Eye (tissue), 1 donor: ENCODE data around the gene SLC46A3.
A peak's percentile ranks its signal among the peaks of the same experiment; 100 is the strongest.

Experiments used
- DNase-seq: peaks from one replicate; pipeline ENCODE4 v3.0.0-alpha.2; 2015

The SLC46A3 gene

GRCh38 chr13:28679628-28680027 lies 39.1 kb downstream of the SLC46A3 start:
- DNase-seq, result no peak

- no peak for DNase-seq
These were observed 40.0 kb downstream of the SLC46A3 start for GRCh38 chr13:28678809-28679208.

GRCh38 chr13:28671126-28671792 lies 47.5 kb downstream of the SLC46A3 start:
- no peak for DNase-seq

DNA sequence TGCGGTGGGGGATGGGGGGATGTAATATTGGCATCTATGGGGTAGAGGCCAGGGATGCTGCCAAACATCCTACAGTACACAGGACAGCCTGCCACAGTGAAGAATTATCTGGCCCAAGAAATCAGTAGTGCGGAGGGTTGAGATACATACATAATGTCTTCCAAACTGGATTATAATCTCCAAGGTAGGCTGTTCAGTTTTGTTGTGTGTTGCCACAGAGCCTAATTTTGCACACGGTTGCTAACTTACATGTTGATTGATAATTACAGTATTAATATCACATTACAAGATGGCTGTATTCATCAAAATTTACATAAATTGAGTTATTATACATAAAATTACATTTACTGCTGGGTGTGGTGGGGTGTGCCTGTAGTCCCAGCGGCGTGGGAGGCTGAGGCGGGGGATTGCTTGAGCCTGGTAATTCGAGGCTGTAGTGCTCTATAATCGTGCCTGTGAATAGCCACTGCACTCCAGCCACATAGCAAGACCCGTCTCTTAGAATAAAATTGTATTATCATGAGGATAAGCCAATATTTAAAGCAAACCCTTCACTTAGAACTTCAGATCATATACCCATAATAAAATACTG lies 51.8 kb downstream of the SLC46A3 start:
- no peak for DNase-seq

- DNase-seq, result no peak
These were observed 59.2 kb downstream of the SLC46A3 start for GRCh38 chr13:28659621-28659970.

DNA sequence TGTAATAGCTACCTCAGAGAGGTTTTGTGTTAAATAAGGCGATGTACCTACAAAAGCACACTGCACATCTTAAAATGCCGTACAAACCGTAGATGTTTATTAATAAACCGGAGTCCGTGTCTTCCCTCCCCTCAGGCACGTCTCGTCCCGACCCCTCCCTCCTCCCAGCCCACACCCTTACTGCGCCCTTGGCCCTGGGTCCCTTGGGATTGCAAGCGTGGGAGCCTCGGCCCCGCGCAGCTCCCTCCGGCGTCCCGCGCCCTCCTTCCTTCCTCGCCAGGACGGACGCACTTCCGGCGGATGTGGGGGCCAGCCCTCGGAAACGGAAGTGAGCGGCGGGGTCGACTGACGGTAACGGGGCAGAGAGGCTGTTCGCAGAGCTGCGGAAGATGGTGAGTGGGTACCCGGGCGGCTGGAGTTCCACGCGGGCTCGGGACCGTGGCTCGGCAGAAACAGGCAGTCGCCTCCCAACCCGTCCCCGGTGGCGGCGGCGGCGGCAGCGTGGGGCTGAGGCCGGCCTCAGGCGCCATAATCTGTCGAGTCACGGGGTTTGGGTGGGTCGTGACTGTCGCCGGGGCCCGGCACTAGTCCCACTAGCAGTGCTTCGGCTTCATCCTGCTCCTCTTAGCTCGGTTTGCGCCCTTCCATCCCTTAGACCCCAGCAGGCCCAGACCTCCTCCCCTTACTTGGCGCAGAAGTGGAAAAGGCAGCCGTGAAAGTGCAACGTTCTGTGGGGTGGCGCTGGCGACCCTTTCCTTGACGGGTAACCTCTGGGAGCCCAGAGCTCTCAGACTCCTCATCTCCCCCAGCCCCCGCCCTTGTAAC lies 59.8 kb downstream of the SLC46A3 start, which contains the start of gene POMP:
TSS of gene POMP (plus strand) at position 335 of the 825 bp plus-strand sequence. CDS start at position 390, 55 bp downstream.
- peak; percentile 97 for DNase-seq

DNA sequence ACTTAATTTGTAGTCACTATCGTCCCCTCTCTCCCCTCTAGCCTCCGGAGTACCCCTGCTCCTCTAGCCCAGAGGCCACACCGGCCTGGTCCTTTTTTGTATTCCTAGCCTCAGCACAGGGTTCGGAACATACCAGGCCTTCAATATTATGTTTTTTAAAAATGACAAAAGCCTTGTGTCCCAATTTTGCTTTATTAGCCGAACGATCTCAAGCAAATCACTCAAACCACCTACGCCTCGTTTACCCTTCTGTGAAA lies 60.3 kb downstream of the SLC46A3 start:
- DNase-seq, result no peak

DNA sequence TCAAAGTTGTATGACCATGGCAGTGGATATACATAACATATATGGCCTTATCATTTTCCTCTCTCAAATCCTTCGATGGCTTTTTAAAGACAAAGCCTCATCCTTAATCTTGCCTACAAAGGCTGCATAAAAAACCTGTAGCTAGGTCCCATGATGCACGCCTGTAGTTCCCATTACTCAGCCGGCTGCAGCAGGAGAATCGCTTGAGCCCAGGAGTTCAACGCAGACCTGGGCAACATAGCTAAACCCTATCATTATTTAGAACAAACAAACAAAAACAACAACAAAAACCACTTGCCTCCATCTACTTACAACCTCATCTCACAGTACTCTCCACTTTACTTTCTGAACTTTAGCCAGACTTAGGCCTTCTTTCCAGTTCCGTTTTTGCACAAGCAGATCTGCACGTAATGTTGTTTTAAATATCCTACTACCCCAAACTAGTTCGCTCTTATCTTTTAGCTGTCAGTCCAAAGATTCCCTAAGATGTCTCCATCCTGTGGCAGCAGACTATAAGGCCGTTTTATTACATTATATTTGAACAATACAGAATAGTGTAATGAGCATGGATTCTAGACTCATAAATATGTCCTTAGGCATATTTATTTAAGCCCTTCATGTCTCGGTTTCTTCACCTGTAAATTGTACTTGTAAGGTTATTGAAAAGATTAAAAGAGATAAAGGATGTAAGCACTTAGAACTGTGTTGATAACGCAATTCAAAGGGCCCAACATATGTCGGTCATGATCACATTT lies 60.8 kb downstream of the SLC46A3 start:
- peak; percentile 10 for DNase-seq

DNA sequence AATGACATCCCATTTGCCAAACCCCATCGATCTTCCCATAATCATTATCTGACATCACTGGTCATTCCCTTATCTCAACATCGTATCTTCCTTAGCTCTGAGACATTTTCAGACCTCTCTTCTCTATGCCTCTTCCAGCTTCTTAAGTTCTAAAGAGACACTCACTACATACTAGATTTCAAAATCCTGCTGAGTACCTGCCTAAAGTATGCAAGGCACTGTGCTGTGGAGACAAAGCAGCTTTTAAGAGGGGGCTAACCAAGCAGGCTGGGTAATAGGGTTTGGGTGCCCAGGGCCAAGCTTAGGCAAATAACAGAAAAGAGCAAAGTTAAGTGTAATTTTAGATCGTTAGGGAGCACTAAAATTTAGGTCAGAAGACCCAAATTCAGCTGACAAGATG lies 63.2 kb downstream of the SLC46A3 start:
- DNase-seq, result no peak

GRCh38 chr13:28654276-28654675 lies 64.5 kb downstream of the SLC46A3 start:
- DNase-seq, result no peak

DNA sequence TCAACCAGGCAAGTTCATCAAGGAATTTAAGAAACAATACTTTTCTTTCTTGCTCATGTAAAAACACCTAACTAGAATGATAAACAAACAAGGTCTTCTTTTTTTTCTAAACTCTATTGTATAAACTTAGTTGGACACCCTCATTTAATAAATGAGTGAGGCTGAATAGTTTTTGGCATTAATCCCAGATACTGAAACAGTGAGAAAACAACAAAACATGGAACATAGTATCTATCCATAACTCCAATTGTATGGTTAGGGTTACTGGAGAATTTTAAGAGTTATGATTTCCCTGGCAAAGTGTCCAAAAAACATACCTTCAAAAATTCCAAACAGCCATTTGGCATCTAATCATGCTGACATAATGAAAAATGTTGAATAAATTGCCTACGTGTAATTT lies 65.7 kb downstream of the SLC46A3 start:
- DNase-seq, result no peak

DNA sequence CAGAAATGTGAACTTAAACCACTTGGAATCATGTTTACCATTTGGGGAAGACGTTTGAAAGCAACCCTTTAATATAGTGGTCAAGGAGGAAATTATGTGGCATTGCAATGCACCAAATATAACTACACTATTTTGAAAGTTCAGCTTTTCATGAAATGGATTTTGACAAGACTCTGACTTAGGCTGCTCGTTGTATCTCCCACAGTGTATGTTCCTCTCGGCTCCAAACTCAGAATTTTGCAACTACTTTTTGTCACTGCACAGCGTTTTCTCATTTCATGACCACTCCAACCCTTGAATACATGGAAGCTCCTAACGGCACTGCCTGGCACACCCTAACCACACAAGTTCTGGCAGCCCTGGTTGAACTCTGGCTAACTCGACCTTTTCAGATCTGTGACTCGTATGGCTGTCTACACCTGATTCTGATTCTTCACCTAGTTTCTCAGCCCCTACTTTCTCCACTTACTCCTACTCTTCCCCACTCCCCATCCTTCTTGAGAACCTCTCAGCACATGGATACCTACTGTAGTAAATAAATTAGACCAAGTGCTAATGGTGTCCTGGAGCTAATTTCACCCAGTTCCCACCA lies 66.9 kb downstream of the SLC46A3 start:
- no peak for DNase-seq

DNA sequence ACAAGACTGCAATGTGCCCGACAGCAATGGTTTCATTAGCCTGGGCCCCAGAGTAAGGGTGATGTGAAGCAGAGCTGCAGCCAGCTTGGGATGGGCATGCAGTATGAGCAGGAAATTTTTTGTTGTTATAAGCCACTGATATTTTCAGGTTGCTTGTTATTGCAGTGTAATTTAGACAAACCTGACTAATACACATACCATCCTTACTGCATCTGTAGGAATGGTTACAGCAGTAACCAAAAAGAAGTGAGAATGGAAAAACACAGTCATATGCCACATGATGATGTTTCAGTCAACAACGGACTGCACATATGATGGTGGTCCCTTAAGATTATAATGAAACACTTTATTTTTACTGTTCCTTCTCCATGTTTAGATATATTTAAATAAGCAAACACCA lies 68.5 kb downstream of the SLC46A3 start:
- DNase-seq, result no peak
